ENCODE data around the gene YPEL2.

The YPEL2 gene

DNA sequence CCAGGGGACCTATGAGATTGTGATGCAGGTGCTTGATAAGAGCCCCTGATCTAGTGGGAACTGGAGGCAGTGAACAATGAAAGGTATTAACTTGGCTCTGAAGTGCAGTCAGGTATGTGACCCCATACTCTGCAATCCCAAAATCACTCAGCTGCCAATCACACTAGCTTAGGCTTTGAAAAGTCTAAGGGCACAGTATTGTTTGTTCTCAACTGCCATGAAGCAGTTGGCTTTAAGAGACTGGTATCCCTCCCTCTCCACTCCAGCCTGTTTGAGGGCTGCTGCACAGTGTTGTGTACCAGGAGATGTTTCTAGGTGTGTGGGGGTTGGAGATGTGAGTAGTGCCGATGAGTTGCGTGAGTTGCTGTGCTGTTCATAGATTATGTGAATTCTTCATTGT is 2.4 kb downstream of the YPEL2 start:
- H2BK120ac ChIP-seq (ENCODE audit: low read depth, low read length): no peak overlapping the region
- H3K9me3 ChIP-seq (ENCODE audit: control insufficient read depth, low read length): no peaks in the 10 kb centered on the region
- H3K4ac ChIP-seq (ENCODE audit: low read depth in 1 of 2, low read length in 2 of 2): no peak overlapping the region
- WGBS: 100% methylated on average over 2 of the region's 2 CpGs
- no peak overlapping the region for H2BK5ac ChIP-seq (ENCODE audit: low read depth, low read length, poor library complexity, severe bottlenecking)
- DNase-seq: no peak
- H3K4me1 ChIP-seq (ENCODE audit: control insufficient read depth, insufficient read depth, low read depth, low read length): peaks cover 16% of the 10 kb centered on the region
- no peak overlapping the region for H2AK5ac ChIP-seq (ENCODE audit: low read length, severe bottlenecking)
- no peaks in the 10 kb centered on the region for H3K36me3 ChIP-seq (ENCODE audit: control insufficient read depth in 1 of 2, insufficient read depth in 2 of 2, low read depth in 1 of 2, low read length in 2 of 2)
- H3K14ac ChIP-seq (ENCODE audit: low read length in 2 of 2): no peak overlapping the region
- no peak overlapping the region for H3K18ac ChIP-seq (ENCODE audit: low read depth in 1 of 2, low read length in 2 of 2)
- no peak overlapping the region for H3K4me3 ChIP-seq (ENCODE audit: insufficient read depth in 1 of 2, low read depth in 1 of 2, low read length in 2 of 2)
- no peak overlapping the region for H3K4me2 ChIP-seq (ENCODE audit: low read length, poor library complexity, severe bottlenecking)
- H3K23ac ChIP-seq (ENCODE audit: low read length in 2 of 2): peak overlapping the region; percentile 3 to 37
- H2AFZ ChIP-seq (ENCODE audit: low read depth, low read length): no peak overlapping the region
- H2BK12ac ChIP-seq (ENCODE audit: low read length in 2 of 2): peak overlapping the region in 1 of 2 experiments; percentile 44
- H4K8ac ChIP-seq (ENCODE audit: low read length): peak overlapping the region; percentile 73
- no peak overlapping the region for H4K91ac ChIP-seq (ENCODE audit: low read length)
- peaks cover 21% of the 10 kb centered on the region for H3K79me1 ChIP-seq (replicated peaks; ENCODE audit: low read length, poor library complexity, severe bottlenecking)
- H3K27ac ChIP-seq (ENCODE audit: low read length, poor library complexity, severe bottlenecking): no peak overlapping the region
- H3K27me3 ChIP-seq (ENCODE audit: control insufficient read depth in 1 of 2, insufficient read depth in 1 of 2, low read length in 2 of 2): peaks cover 0 to 40% of the 10 kb centered on the region in 2 experiments
- peak overlapping the region; percentile 83 for H3K9ac ChIP-seq (ENCODE audit: low read length)
- no peak overlapping the region for H2BK15ac ChIP-seq (ENCODE audit: low read depth, poor library complexity, severe bottlenecking)

DNA sequence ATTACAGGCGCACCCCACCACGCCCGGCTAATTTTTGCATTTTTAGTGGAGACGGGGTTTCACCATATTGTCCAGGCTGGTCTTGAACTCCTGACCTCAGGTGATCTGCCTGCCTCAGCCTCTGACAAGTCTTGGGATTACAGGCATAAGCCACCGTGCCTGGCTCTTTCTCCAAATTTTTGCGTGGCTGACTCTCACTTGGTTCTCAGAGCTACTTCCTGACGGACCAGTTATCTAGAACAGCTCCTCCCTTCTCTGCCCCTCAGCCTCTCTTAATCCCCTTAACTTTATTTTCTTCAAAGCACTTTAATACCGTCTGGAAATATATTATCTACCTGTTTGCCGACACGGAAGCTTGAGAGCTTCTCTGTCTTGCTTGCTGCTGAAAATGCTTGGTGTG is 4.2 kb downstream of the YPEL2 start:
- H3K79me1 ChIP-seq (replicated peaks; ENCODE audit: low read length, poor library complexity, severe bottlenecking): peaks cover 31% of the 10 kb centered on the region
- H3K36me3 ChIP-seq (ENCODE audit: control insufficient read depth in 1 of 2, insufficient read depth in 2 of 2, low read depth in 1 of 2, low read length in 2 of 2): no peaks in the 10 kb centered on the region

GRCh38 chr17:59337741-59338299 is 6.4 kb downstream of the YPEL2 start:
- Histone ChIP-seq H2AFZ (ENCODE audit: low read depth, low read length) (no peak overlapping the region), H3K9ac (ENCODE audit: low read length) (no peak overlapping the region), H3K9me3 (ENCODE audit: control insufficient read depth, low read length) (no peaks in the 10 kb centered on the region), H3K4me2 (ENCODE audit: low read length, poor library complexity, severe bottlenecking) (no peak overlapping the region), H2BK120ac (ENCODE audit: low read depth, low read length) (no peak overlapping the region), H2BK15ac (ENCODE audit: low read depth, poor library complexity, severe bottlenecking) (no peak overlapping the region), H2BK12ac (ENCODE audit: low read length in 2 of 2) (no peak overlapping the region), H3K79me1 (replicated peaks; ENCODE audit: low read length, poor library complexity, severe bottlenecking) (peaks cover 35% of the 10 kb centered on the region), H4K8ac (ENCODE audit: low read length) (no peak overlapping the region), H2BK5ac (ENCODE audit: low read depth, low read length, poor library complexity, severe bottlenecking) (no peak overlapping the region), H3K27me3 (ENCODE audit: control insufficient read depth in 1 of 2, insufficient read depth in 1 of 2, low read length in 2 of 2) (peaks cover 0 to 52% of the 10 kb centered on the region in 2 experiments), H3K27ac (ENCODE audit: low read length, poor library complexity, severe bottlenecking) (no peak overlapping the region), H3K23ac (ENCODE audit: low read length in 2 of 2) (no peak overlapping the region), H4K91ac (ENCODE audit: low read length) (no peak overlapping the region), H3K4ac (ENCODE audit: low read depth in 1 of 2, low read length in 2 of 2) (no peak overlapping the region), H3K4me1 (ENCODE audit: control insufficient read depth, insufficient read depth, low read depth, low read length) (peaks cover 7% of the 10 kb centered on the region), H3K36me3 (ENCODE audit: control insufficient read depth in 1 of 2, insufficient read depth in 2 of 2, low read depth in 1 of 2, low read length in 2 of 2) (no peaks in the 10 kb centered on the region), H3K18ac (ENCODE audit: low read depth in 1 of 2, low read length in 2 of 2) (no peak overlapping the region), H3K14ac (ENCODE audit: low read length in 2 of 2) (no peak overlapping the region), H3K4me3 (ENCODE audit: insufficient read depth in 1 of 2, low read depth in 1 of 2, low read length in 2 of 2) (no peak overlapping the region), H2AK5ac (ENCODE audit: low read length, severe bottlenecking) (no peak overlapping the region)
- no peak for DNase-seq
- WGBS: 89% methylated on average over 5 of the region's 5 CpGs

More for the DNA sequence above, 4.2 kb downstream of the YPEL2 start:
- H3K23ac ChIP-seq (ENCODE audit: low read length in 2 of 2): no peak overlapping the region
- no peak overlapping the region for H3K14ac ChIP-seq (ENCODE audit: low read length in 2 of 2)
- H3K4me2 ChIP-seq (ENCODE audit: low read length, poor library complexity, severe bottlenecking): no peak overlapping the region
- no peaks in the 10 kb centered on the region for H3K9me3 ChIP-seq (ENCODE audit: control insufficient read depth, low read length)
- no peak overlapping the region for H3K4me3 ChIP-seq (ENCODE audit: insufficient read depth in 1 of 2, low read depth in 1 of 2, low read length in 2 of 2)
- no peak overlapping the region for H2BK15ac ChIP-seq (ENCODE audit: low read depth, poor library complexity, severe bottlenecking)
- no peak overlapping the region for H2AFZ ChIP-seq (ENCODE audit: low read depth, low read length)
- no peak overlapping the region for H2BK120ac ChIP-seq (ENCODE audit: low read depth, low read length)
- no peak overlapping the region for H3K27ac ChIP-seq (ENCODE audit: low read length, poor library complexity, severe bottlenecking)
- no peak for DNase-seq
- WGBS: 89% methylated on average over 10 of the region's 10 CpGs
- H3K4ac ChIP-seq (ENCODE audit: low read depth in 1 of 2, low read length in 2 of 2): no peak overlapping the region
- H4K91ac ChIP-seq (ENCODE audit: low read length): no peak overlapping the region
- no peak overlapping the region for H2BK12ac ChIP-seq (ENCODE audit: low read length in 2 of 2)
- no peak overlapping the region for H2AK5ac ChIP-seq (ENCODE audit: low read length, severe bottlenecking)
- no peak overlapping the region for H3K9ac ChIP-seq (ENCODE audit: low read length)
- peaks cover 11% of the 10 kb centered on the region for H3K4me1 ChIP-seq (ENCODE audit: control insufficient read depth, insufficient read depth, low read depth, low read length)
- H3K27me3 ChIP-seq (ENCODE audit: control insufficient read depth in 1 of 2, insufficient read depth in 1 of 2, low read length in 2 of 2): peaks cover 0 to 44% of the 10 kb centered on the region in 2 experiments
- H2BK5ac ChIP-seq (ENCODE audit: low read depth, low read length, poor library complexity, severe bottlenecking): no peak overlapping the region
- H3K18ac ChIP-seq (ENCODE audit: low read depth in 1 of 2, low read length in 2 of 2): no peak overlapping the region
- H4K8ac ChIP-seq (ENCODE audit: low read length): no peak overlapping the region

- 84% methylated on average over 5 of the region's 5 CpGs for WGBS
- Histone ChIP-seq H3K36me3 (ENCODE audit: control insufficient read depth in 1 of 2, insufficient read depth in 2 of 2, low read depth in 1 of 2, low read length in 2 of 2) (no peaks in the 10 kb centered on the region), H3K9ac (ENCODE audit: low read length) (no peak overlapping the region), H3K27ac (ENCODE audit: low read length, poor library complexity, severe bottlenecking) (no peak overlapping the region), H3K18ac (ENCODE audit: low read depth in 1 of 2, low read length in 2 of 2) (no peak overlapping the region), H3K79me1 (replicated peaks; ENCODE audit: low read length, poor library complexity, severe bottlenecking) (peaks cover 36% of the 10 kb centered on the region), H3K23ac (ENCODE audit: low read length in 2 of 2) (no peak overlapping the region), H3K27me3 (ENCODE audit: control insufficient read depth in 1 of 2, insufficient read depth in 1 of 2, low read length in 2 of 2) (peaks cover 0 to 53% of the 10 kb centered on the region in 2 experiments), H4K8ac (ENCODE audit: low read length) (no peak overlapping the region), H3K9me3 (ENCODE audit: control insufficient read depth, low read length) (no peaks in the 10 kb centered on the region), H2BK12ac (ENCODE audit: low read length in 2 of 2) (no peak overlapping the region), H2BK5ac (ENCODE audit: low read depth, low read length, poor library complexity, severe bottlenecking) (no peak overlapping the region), H2AK5ac (ENCODE audit: low read length, severe bottlenecking) (no peak overlapping the region), H2AFZ (ENCODE audit: low read depth, low read length) (no peak overlapping the region), H4K91ac (ENCODE audit: low read length) (no peak overlapping the region), H3K14ac (ENCODE audit: low read length in 2 of 2) (no peak overlapping the region), H3K4me2 (ENCODE audit: low read length, poor library complexity, severe bottlenecking) (no peak overlapping the region), H3K4ac (ENCODE audit: low read depth in 1 of 2, low read length in 2 of 2) (peak overlapping the region in 1 of 2 experiments; percentile 9), H2BK15ac (ENCODE audit: low read depth, poor library complexity, severe bottlenecking) (no peak overlapping the region), H3K4me3 (ENCODE audit: insufficient read depth in 1 of 2, low read depth in 1 of 2, low read length in 2 of 2) (no peak overlapping the region), H3K4me1 (ENCODE audit: control insufficient read depth, insufficient read depth, low read depth, low read length) (peaks cover 3% of the 10 kb centered on the region), H2BK120ac (ENCODE audit: low read depth, low read length) (no peak overlapping the region)
- no peak for DNase-seq
Observed at GRCh38 chr17:59338498-59338897, 7.0 kb downstream of the YPEL2 start.

Data from mesenchymal stem cell (in vitro differentiated cells and primary cell).